ENCODE measurements around the gene ISL1. TPM values are rescaled to one million over a fixed set of nuclear protein-coding genes. Genes with fewer than 3 reads are reported as not detected.

ISL1 gene
- total RNA-seq (2014; rRNA removed; shearing (Covaris generic)): 1.3 and 1.9 TPM in 2 replicates
- polyA plus RNA-seq (2015; cell fraction: cytosol; rRNA removed): 0.10 and 0.34 TPM in 2 replicates
- polyA plus RNA-seq (2015; cell fraction: nucleus; rRNA removed): 0.22 and 0.24 TPM in 2 replicates

GRCh38 chr5:51383131-51384121 is at the start of gene ISL1:
Gene ISL1 (plus strand): TSS chr5:51383448. CDS start chr5:51383672, 224 bp downstream.
- peak; percentile 86 for DNase-seq (ENCODE audit: low read depth)

- DNase-seq (ENCODE audit: low read depth): no peak
These were observed 46.4 kb upstream of the ISL1 start for GRCh38 chr5:51336878-51337277.

- DNase-seq (ENCODE audit: low read depth): peak; percentile 81
These were observed 38.1 kb upstream of the ISL1 start for GRCh38 chr5:51345106-51345505.

- no peak for DNase-seq (ENCODE audit: low read depth)
These were observed 36.1 kb upstream of the ISL1 start for GRCh38 chr5:51347157-51347556.

- no peak for DNase-seq (ENCODE audit: low read depth)
These were observed 35.5 kb upstream of the ISL1 start for GRCh38 chr5:51347704-51348103.

GRCh38 chr5:51371052-51371451 is 12.2 kb upstream of the ISL1 start:
- DNase-seq (ENCODE audit: low read depth): no peak

GRCh38 chr5:51373880-51374523 is 9.2 kb upstream of the ISL1 start:
- no peak for DNase-seq (ENCODE audit: low read depth)

GRCh38 chr5:51375084-51375483 is 8.2 kb upstream of the ISL1 start:
- no peak for DNase-seq (ENCODE audit: low read depth)

GRCh38 chr5:51376509-51376908 is 6.7 kb upstream of the ISL1 start:
- no peak for DNase-seq (ENCODE audit: low read depth)

GRCh38 chr5:51377151-51378060 is 5.8 kb upstream of the ISL1 start:
- DNase-seq (ENCODE audit: low read depth): no peak

GRCh38 chr5:51378061-51378409 is 5.2 kb upstream of the ISL1 start:
- DNase-seq (ENCODE audit: low read depth): no peak

- DNase-seq (ENCODE audit: low read depth): peak; percentile 35
These were observed 4.6 kb upstream of the ISL1 start for GRCh38 chr5:51378448-51379330.

- DNase-seq (ENCODE audit: low read depth): no peak
These were observed 3.9 kb upstream of the ISL1 start for GRCh38 chr5:51379331-51379700.

- DNase-seq (ENCODE audit: low read depth): peak; percentile 36
These were observed 2.5 kb upstream of the ISL1 start for GRCh38 chr5:51380603-51381207.

GRCh38 chr5:51381761-51382474 is 1.3 kb upstream of the ISL1 start:
- no peak for DNase-seq (ENCODE audit: low read depth)

GRCh38 chr5:51382521-51383130 is 622 bp upstream of the ISL1 start:
- DNase-seq (ENCODE audit: low read depth): no peak

- DNase-seq (ENCODE audit: low read depth): no peak
These were observed 1.1 kb downstream of the ISL1 start for GRCh38 chr5:51384281-51384840.

GRCh38 chr5:51385216-51385615 is 2.0 kb downstream of the ISL1 start:
- no peak for DNase-seq (ENCODE audit: low read depth)
